ENCODE data around the gene LTV1.
"Not testable (repeated sequence)": the region's sequence is repeated elsewhere in the genome, so short reads cannot be mapped to it uniquely, and the experiment has no call there.

LTV1 gene

GRCh38 chr6:143867236-143867635 lies 24.1 kb downstream of the LTV1 start:
- no peak for TF ChIP-seq CTCF (IDR thresholded peaks at IDR 0.05; ENCODE audit: low read depth, low read length)
- peak; percentile 1 for DNase-seq (ENCODE audit: extremely low read depth, low read depth)

- DNase-seq (ENCODE audit: extremely low read depth, low read depth): not testable (repeated sequence)
Measured at GRCh38 chr6:143868808-143869207, 25.7 kb downstream of the LTV1 start.

- not testable (repeated sequence) for DNase-seq (ENCODE audit: extremely low read depth, low read depth)
Measured at GRCh38 chr6:143871202-143871730, 28.1 kb downstream of the LTV1 start.

- no peak for DNase-seq (ENCODE audit: extremely low read depth, low read depth)
- no peak for TF ChIP-seq CTCF (IDR thresholded peaks at IDR 0.05; ENCODE audit: low read depth, low read length)
Measured at GRCh38 chr6:143872201-143872600, 29.1 kb downstream of the LTV1 start.

- DNase-seq (ENCODE audit: extremely low read depth, low read depth): not testable (repeated sequence)
Measured at GRCh38 chr6:143873600-143873999, 30.5 kb downstream of the LTV1 start.

GRCh38 chr6:143874503-143874902 lies 31.4 kb downstream of the LTV1 start:
- DNase-seq (ENCODE audit: extremely low read depth, low read depth): not testable (repeated sequence)

- no peak for DNase-seq (ENCODE audit: extremely low read depth, low read depth)
- TF ChIP-seq CTCF (IDR thresholded peaks at IDR 0.05; ENCODE audit: low read depth, low read length): no peak
Measured at GRCh38 chr6:143877584-143878271, 34.6 kb downstream of the LTV1 start.

- TF ChIP-seq CTCF (IDR thresholded peaks at IDR 0.05; ENCODE audit: low read depth, low read length): no peak
- DNase-seq (ENCODE audit: extremely low read depth, low read depth): no peak
Measured at GRCh38 chr6:143878272-143878760, 35.2 kb downstream of the LTV1 start.

GRCh38 chr6:143880412-143880811 lies 37.3 kb downstream of the LTV1 start:
- TF ChIP-seq CTCF (IDR thresholded peaks at IDR 0.05; ENCODE audit: low read depth, low read length): no peak
- DNase-seq (ENCODE audit: extremely low read depth, low read depth): no peak

Measured in AG09319 (cell line).